ENCODE data around the gene SLU7.
"Not testable (repeated sequence)": the region's sequence is repeated elsewhere in the genome, so short reads cannot be mapped to it uniquely, and the experiment has no call there.

The SLU7 gene

GRCh38 chr5:160450164-160450932 is 31.5 kb upstream of the SLU7 start:
- DNase-seq: no peak

GRCh38 chr5:160449458-160449857 is 30.6 kb upstream of the SLU7 start:
- no peak for DNase-seq

- DNase-seq: no peak
Observed at GRCh38 chr5:160448886-160449285, 30.0 kb upstream of the SLU7 start.

GRCh38 chr5:160445751-160446150 is 26.9 kb upstream of the SLU7 start:
- DNase-seq: no peak

GRCh38 chr5:160445132-160445531 is 26.3 kb upstream of the SLU7 start:
- DNase-seq: no peak

GRCh38 chr5:160444407-160444806 is 25.5 kb upstream of the SLU7 start:
- no peak for DNase-seq

- DNase-seq: no peak
Observed at GRCh38 chr5:160442824-160443431, 24.0 kb upstream of the SLU7 start.

- DNase-seq: no peak
Observed at GRCh38 chr5:160441311-160441781, 22.5 kb upstream of the SLU7 start.

- peak; percentile 17 for DNase-seq
Observed at GRCh38 chr5:160439205-160439600, 20.3 kb upstream of the SLU7 start.

GRCh38 chr5:160438316-160439204 is 19.7 kb upstream of the SLU7 start:
- DNase-seq: no peak

- DNase-seq: no peak
Observed at GRCh38 chr5:160437271-160437670, 18.4 kb upstream of the SLU7 start.

- DNase-seq: not testable (repeated sequence)
Observed at GRCh38 chr5:160436661-160437060, 17.8 kb upstream of the SLU7 start.

GRCh38 chr5:160436017-160436416 is 17.1 kb upstream of the SLU7 start:
- no peak for DNase-seq

GRCh38 chr5:160435532-160435931 is 16.7 kb upstream of the SLU7 start:
- no peak for DNase-seq

GRCh38 chr5:160434022-160434531 is 15.2 kb upstream of the SLU7 start:
- no peak for DNase-seq

- no peak for DNase-seq
Observed at GRCh38 chr5:160432787-160433186, 13.9 kb upstream of the SLU7 start.

- DNase-seq: no peak
Observed at GRCh38 chr5:160432196-160432595, 13.3 kb upstream of the SLU7 start.

- DNase-seq: no peak
Observed at GRCh38 chr5:160427607-160428006, 8.7 kb upstream of the SLU7 start.

- no peak for DNase-seq
Observed at GRCh38 chr5:160423099-160423498, 4.2 kb upstream of the SLU7 start.

GRCh38 chr5:160421625-160422258 is 2.9 kb upstream of the SLU7 start, which contains the start of gene PTTG1:
PTTG1 (plus strand) TSS chr5:160421855; CDS start chr5:160422313, 458 bp downstream.
- DNase-seq: peak; percentile 35

- DNase-seq: no peak
Observed at GRCh38 chr5:160420331-160420610, 1.4 kb upstream of the SLU7 start.

- DNase-seq: no peak
Observed at GRCh38 chr5:160419458-160420330, 813 bp upstream of the SLU7 start.
